Prostate gland (tissue), 2 donors: ENCODE measurements around the gene OBP2B. TPM values are rescaled to one million over a fixed set of nuclear protein-coding genes. Genes with fewer than 3 reads are reported as not detected.

Experiments
- DNase-seq: peaks from one replicate; pipeline ENCODE4 v3.0.0-alpha.2; 2019; ENCODE audit warnings: low spot score
- H3K27ac ChIP-seq, 2 donors: fragments of 200-600 bp; sonication (generic); 2 replicates each; pipeline ENCODE4 v1.5.1; 2017 to 2019
- H3K27me3 ChIP-seq: fragments of 200-600 bp; sonication (generic); replicated peaks from 2 replicates; pipeline ENCODE4 v1.5.1; 2019; ENCODE audit not compliant: insufficient read depth
- H3K36me3 ChIP-seq, 2 donors: fragments of 200-600 bp; sonication (generic); 1 replicate in 1 of 2; 2 replicates in 1 of 2; pipeline versions ENCODE4 v1.5.1 to v1.8.1; 2017 to 2019
- H3K4me1 ChIP-seq: fragments of 200-600 bp; sonication (generic); replicated peaks from 2 replicates; pipeline ENCODE4 v1.5.1; 2019
- H3K4me3 ChIP-seq, 2 donors: fragments of 200-600 bp; sonication (generic); 2 replicates each; pipeline ENCODE4 v1.5.1; 2017 to 2019
- H3K9me3 ChIP-seq: fragments of 200-600 bp; sonication (generic); 2 replicates; pipeline ENCODE4 v1.5.1; 2017
- CTCF ChIP-seq, 4 experiments: fragments of 200-600 bp in 2 of 4; fragments of 450-650 bp in 2 of 4; sonication (generic) in 2 of 4; IDR thresholded peaks; 1 replicate in 3 of 4; 2 replicates in 1 of 4; pipeline ENCODE4 v1.5.1; 2016 to 2019; ENCODE audit warnings: antibody characterized with exemption in 4 of 4, mild to moderate bottlenecking in 2 of 4, moderate library complexity in 2 of 4
- POLR2A ChIP-seq: fragments of 450-650 bp; IDR thresholded peaks from one replicate; pipeline ENCODE4 v1.6.1; 2016; ENCODE audit warnings: antibody characterized with exemption, mild to moderate bottlenecking
- POLR2AphosphoS5 ChIP-seq: sonication (generic); formaldehyde crosslinking; IDR thresholded peaks from one replicate; pipeline ENCODE4 v1.6.1; 2017; ENCODE audit warnings: antibody characterized with exemption
- WGBS: methylation state at CpG from one replicate; pipeline ENCODE4 v1.1.5; 2018; 5-methylcytosine and 5-hydroxymethylcytosine counted together
- intact Hi-C: fragments of 100-400 bp; cut with DNase I; formaldehyde crosslinking; loops from one replicate; pipeline ENCODE4 v1.14.2; 2022
- total RNA-seq, 2 donors: library from RNA; depleted of rRNA; stranded (reverse); fragments of >200 nt; gene quantifications; one replicate each; pipeline ENCODE4 v1.1.0, GENCODE V29; 2016

Gene OBP2B
- total RNA-seq, 2 donors from 2014 or later, result 1.6 to 35.2 TPM

- H3K27ac ChIP-seq, result no peak overlapping the region
- WGBS, result 52% methylated on average over 43 of the region's 44 CpGs
- H3K9me3 ChIP-seq, result no peaks in the 10 kb centered on the region
- H3K36me3 ChIP-seq, result no peaks in the 10 kb centered on the region
- H3K27me3 ChIP-seq, result no peaks in the 10 kb centered on the region
- H3K4me3 ChIP-seq, result peak overlapping the region; percentile 8 to 10
- intact Hi-C loops, result no loop called here
- no peak for TF ChIP-seq POLR2A
- no peak for TF ChIP-seq CTCF (IDR thresholded peaks at IDR 0.05)
- DNase-seq, result no peak
- H3K4me1 ChIP-seq, result no peaks in the 10 kb centered on the region
Measured at GRCh38 chr9:133199648-133200321, 9.3 kb downstream of the OBP2B start.

GRCh38 chr9:133195029-133195428 lies 14.0 kb downstream of the OBP2B start:
- Histone ChIP-seq H3K27me3 (no peaks in the 10 kb centered on the region), H3K9me3 (no peaks in the 10 kb centered on the region), H3K4me3 (no peak overlapping the region), H3K27ac (no peak overlapping the region), H3K4me1 (no peaks in the 10 kb centered on the region), H3K36me3 (no peaks in the 10 kb centered on the region)
- intact Hi-C loops, result no loop called here
- no peak for DNase-seq
- TF ChIP-seq CTCF (IDR thresholded peaks at IDR 0.05), result no peak
- TF ChIP-seq POLR2AphosphoS5, result no peak
- TF ChIP-seq POLR2A, result no peak

GRCh38 chr9:133194597-133194996 lies 14.5 kb downstream of the OBP2B start:
- Histone ChIP-seq H3K4me1 (no peaks in the 10 kb centered on the region), H3K9me3 (no peaks in the 10 kb centered on the region), H3K27me3 (no peaks in the 10 kb centered on the region), H3K4me3 (no peak overlapping the region), H3K27ac (no peak overlapping the region), H3K36me3 (no peaks in the 10 kb centered on the region)
- DNase-seq, result no peak
- WGBS, result 84% methylated on average over 4 of the region's 4 CpGs
- no peak for TF ChIP-seq POLR2AphosphoS5
- no peak for TF ChIP-seq POLR2A
- TF ChIP-seq CTCF (IDR thresholded peaks at IDR 0.05), result no peak
- intact Hi-C loops, result no loop called here

- Histone ChIP-seq H3K4me1 (no peaks in the 10 kb centered on the region), H3K9me3 (no peaks in the 10 kb centered on the region), H3K36me3 (no peaks in the 10 kb centered on the region), H3K4me3 (no peak overlapping the region), H3K27me3 (no peaks in the 10 kb centered on the region), H3K27ac (no peak overlapping the region)
- intact Hi-C loops, result no loop called here
- TF ChIP-seq POLR2AphosphoS5, result no peak
- TF ChIP-seq POLR2A, result no peak
- no peak for TF ChIP-seq CTCF (IDR thresholded peaks at IDR 0.05)
- DNase-seq, result no peak
- 60% methylated on average over 7 of the region's 7 CpGs for WGBS
Measured at GRCh38 chr9:133191989-133192388, 17.1 kb downstream of the OBP2B start.

GRCh38 chr9:133189826-133190225 lies 19.2 kb downstream of the OBP2B start:
- TF ChIP-seq POLR2A (no peak), CTCF (IDR thresholded peaks at IDR 0.05) (no peak), POLR2AphosphoS5 (no peak)
- intact Hi-C loops, result loop anchor here (5.0 kb wide), 1 partner anchor 297 kb away; no protein-coding TSS in a partner anchor
- Histone ChIP-seq H3K4me3 (no peak overlapping the region), H3K27me3 (no peaks in the 10 kb centered on the region), H3K36me3 (no peaks in the 10 kb centered on the region), H3K27ac (no peak overlapping the region), H3K9me3 (no peaks in the 10 kb centered on the region), H3K4me1 (no peaks in the 10 kb centered on the region)
- no peak for DNase-seq
- WGBS, result 87% methylated on average over 8 of the region's 8 CpGs
